ENCODE measurements around the gene FTO.

FTO gene

DNA sequence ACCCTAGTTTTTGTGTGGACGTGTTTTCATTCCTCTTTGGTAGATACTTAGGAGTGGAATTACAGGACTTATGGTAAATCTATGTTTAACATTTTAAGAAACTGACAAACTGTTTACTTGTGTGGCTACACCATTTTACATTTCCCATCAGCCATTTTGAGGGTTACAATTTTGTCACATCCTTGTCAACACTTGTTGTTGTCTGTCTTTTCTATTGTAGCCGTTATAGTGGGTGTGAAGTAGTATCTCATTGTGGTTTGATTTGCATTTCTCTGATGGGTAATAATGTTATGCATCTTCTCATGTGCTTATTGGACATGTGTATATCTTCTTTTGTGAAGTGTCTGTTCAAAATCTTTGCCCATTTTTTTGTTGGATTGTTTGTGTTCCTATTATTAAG, 4.5 kb downstream of the FTO start:
- no peak for DNase-seq (ENCODE audit: low read depth, low spot score)

DNA sequence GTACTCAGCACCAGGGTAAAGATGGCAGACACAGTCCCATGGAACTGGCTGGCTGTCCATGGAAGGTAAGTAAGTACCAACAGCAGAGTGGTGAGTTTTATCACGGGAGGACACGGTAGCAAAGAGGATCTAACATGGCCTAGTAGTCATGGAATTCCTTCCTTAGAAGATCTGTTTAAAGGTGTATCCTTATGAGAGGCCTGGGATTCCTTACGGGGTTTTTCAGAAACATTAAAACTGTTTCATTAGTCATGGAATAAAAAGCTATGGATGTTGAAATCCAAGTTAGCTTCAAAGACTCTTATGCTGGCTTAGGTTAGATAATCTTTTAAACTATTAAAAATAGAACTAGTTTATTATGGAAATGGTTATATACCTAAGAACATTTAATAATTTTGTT, 7.4 kb downstream of the FTO start:
- DNase-seq (ENCODE audit: low read depth, low spot score): no peak

DNA sequence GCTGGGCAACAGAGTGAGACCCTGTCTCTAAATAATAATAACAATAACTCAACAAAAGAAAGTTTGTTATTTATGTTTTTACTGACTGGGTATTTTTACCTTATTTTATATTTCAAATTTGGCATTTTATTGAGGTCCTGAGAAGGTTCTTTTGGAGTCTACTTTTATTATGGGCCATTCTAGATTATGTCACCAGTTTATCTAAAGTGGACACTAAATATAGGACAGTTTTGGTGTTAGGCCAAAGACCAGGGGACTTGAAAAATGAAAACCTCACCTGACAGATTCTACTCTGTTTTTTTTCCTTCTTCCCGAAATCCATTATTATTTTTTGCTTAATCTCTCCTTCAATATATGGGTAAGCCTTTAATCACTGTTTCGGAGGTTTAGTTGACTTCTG, 8.1 kb downstream of the FTO start:
- no peak for DNase-seq (ENCODE audit: low read depth, low spot score)

DNA sequence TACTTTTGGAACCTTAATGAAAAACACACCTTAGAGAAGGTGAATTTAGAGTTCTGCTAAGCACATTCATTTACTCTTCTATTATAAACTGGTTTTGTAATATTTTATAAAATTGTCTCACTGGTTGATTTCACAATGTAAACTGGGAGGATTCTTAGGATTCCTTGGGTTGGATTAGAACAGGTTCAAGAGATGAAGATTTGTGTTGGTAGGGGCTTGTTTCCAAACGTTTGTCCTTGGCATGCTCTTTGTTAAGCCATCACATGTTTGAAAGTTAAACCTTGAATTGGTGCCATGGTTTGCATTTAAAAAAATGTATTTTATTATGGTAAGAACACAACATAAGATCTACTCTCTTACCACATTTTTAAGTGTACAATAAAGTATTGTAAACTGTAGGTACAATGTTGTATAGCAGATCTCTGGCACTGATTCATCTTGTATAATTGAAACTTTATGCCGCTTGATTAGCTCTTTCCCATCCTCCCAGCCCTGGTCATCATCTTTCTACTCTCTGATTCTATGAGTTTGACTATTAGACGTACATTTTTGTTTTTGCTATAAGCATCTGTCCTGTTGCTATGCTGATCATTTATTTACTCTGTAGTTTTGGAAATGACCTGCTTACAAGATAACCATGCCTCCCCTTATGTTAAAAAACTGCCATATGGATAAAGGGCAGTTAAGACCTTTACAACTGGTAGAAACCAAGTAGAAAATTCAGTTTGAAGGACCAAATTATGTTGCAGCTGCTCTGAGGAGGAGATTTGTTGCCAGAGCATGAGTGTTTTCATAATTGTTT, 9.6 kb downstream of the FTO start:
- DNase-seq (ENCODE audit: low read depth, low spot score): no peak

DNA sequence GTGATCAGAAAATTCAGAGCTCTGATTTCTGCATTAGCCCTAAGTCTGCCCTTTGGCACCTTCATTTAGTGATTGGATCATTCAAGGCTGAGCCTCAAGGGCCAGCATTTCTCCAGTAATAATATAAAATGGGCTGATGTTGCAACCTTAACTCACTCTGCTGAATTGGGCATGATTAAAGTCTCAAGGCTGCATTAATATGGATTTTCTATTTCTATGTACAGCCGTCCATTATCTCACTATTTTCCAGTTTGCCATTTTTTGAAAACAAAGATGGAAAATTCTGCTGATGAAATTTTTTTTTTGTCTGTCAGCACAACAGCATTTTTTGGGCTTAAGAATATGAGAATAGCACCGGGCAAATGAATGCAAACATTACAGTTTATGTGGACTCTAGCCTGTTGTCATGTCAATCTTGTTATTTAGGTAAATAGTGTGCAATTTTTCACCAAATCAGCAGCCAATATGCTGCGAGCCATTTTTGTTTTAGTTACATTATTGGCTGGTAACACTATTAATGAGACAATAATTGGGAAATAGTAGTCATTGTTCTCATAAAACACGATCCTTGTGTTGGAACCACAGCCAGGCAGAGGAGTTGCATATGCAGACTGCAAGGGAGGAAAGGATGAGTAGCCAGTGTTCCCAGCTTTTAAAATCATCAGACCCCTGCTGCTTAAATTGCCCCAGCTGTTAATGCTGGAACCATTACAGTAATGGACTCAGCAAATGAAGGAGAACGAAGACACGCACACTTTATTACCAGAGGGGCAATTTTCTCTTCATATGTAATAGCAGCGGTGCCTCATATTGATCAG, 10.5 kb downstream of the FTO start:
- DNase-seq (ENCODE audit: low read depth, low spot score): no peak

DNA sequence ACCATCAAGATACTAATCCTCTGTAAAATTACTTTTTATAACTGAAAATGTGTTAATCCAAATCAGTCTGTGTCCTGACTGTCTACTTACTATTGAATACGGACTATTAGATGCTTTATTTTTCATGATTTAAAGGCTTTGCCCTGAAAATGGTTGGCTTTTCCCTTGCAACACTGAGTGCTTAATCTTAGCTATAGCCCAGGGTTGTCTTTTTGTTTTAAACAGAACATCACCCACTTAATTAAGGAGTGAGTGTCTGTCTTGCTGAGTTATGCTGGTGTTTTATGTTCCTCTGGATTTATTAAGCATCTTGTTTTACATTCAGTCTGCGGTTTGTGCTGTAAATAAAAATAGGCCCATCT, 11.0 kb downstream of the FTO start:
- no peak for DNase-seq (ENCODE audit: low read depth, low spot score)

DNA sequence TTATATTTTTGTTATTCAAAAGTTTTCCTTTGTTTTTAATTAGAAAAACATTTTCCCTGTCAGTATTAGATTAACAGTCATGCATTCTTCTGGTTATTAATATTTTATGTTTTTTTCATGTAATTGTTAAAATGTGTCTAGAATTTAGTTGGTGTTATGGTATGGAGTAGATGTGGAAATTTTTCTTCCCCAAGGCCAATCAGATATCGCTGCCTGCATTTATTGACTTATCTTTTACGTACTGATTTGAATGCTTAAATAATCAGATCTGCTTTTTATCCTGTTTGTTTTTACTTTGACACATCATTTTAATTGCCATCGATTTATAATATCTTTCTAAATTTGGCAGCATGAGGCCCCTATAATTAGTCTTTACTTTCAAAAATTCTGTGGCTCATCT, 13.6 kb downstream of the FTO start:
- no peak for DNase-seq (ENCODE audit: low read depth, low spot score)

DNA sequence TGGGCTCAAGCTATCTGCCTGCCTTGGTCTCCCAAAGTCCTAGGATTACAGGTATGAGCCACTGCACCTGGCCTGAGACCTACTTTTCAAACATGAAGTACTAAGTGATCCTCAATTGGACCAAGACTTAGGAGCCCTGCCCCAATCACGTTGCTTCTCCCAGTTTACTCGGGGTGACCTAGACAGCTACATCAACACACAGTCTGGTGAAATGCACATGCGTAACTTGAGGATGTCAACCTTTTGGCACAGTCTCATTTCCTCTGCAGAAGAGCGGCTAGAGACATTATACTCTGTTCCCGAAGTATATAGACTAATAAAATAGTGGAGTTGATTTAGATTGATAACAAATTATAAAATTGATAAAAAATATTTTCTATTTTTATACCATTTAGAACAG, 17.1 kb downstream of the FTO start:
- DNase-seq (ENCODE audit: low read depth, low spot score): no peak

DNA sequence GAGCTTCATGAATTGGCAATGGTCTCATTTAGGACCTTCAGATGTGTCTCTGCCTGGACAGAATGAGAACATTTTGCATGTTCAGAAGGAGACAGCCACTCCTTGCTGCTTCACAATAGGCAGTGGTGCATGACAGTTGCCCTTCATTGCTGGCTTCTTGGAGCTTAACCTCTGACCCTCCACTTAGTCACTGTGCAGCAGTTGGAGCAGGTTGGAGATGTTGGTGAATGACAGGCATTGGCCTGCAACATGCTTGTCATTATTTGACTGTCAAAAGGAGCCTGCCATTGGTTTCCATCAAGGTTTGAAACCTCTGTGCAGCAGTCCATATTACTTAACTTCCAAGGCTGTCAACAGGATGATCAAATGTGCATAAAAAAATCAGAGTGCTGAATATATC, 22.7 kb downstream of the FTO start:
- no peak for DNase-seq (ENCODE audit: low read depth, low spot score)

DNA sequence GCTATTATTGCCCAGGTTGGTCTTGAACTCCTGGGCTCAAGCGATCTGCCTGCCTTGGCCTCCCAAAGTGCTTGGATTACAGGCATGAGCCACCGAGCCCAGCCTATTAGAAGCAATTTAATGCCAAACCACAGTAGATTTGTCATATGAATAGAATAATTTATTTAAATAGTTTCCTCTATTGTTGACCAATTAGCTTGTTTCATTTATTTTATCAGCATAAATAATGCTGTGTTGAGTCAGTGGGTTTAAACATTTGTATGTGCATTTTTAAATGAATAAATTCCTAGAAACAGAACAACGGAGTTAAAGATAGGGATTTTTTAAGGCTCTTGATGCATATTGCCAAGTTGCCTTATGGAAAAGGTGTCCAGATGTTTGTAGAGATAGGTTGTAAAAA, 26.7 kb downstream of the FTO start:
- no peak for DNase-seq (ENCODE audit: low read depth, low spot score)

DNA sequence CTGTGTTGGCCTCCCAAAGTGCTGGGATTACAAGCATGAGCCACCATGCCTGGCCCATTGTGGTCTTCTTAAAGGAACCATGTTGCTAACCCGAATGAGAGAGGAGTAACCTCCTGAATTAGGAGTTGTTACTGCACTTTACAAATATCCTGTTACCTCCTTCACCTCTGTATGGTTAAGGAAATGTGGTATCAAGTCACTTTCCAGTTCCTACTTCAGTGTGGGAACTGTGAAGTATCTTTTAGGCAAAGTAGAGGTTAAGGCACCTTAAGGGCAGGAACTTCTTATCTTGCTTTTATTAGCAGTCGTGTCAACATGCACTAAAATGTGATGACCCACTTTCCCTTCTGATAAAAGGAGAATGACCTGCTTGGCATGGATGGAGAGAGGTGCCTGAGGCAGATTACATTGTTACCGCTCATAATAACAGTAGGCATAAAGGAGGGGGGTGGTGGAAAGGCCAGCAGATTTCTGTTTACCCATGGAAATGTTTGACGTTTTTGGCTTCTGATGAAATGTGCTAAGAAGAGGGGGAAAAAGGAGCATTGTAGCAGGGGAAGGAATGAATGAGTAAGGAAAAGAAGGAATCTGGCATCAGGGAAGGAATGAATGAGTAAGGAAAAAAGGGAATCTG, 28.5 kb downstream of the FTO start:
- DNase-seq (ENCODE audit: low read depth, low spot score): no peak

DNA sequence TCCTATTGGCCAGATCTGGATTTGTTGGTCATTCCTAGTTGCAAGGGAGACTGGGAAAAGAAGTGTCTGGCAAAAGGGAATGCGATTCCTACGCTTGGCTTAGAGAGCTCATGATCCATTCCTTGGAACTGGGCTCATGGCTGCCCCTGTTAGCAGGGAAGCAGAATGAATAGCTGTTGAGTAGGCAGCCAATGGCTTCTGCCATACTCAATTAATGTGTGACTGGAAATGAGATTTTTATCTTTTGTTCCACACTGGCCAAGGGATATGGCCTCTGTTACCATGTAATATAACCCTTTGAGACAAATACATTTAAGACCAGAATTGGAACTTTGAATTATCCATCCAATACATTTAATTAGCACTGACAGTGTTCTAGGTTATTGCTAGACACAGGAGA, 31.0 kb downstream of the FTO start:
- DNase-seq (ENCODE audit: low read depth, low spot score): no peak

DNA sequence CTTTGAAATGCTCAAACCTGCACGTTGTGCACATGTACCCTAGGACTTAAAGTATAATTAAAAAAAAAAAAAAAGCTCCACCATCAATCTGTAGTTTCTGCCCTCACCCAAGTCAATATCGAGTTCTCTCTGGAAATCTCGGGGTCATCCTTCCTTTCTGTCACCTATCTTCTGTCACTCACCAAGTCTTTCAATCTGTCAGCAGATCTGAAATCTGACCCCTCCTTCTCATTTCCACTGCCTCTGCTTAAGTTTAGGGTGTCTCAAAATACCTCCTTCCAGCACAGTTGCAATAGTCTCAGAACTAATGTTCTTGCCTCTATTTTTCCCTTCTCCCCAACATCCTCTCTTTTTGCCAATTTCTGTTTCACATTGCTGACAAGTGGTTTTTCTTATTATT, 32.3 kb downstream of the FTO start:
- no peak for DNase-seq (ENCODE audit: low read depth, low spot score)

DNA sequence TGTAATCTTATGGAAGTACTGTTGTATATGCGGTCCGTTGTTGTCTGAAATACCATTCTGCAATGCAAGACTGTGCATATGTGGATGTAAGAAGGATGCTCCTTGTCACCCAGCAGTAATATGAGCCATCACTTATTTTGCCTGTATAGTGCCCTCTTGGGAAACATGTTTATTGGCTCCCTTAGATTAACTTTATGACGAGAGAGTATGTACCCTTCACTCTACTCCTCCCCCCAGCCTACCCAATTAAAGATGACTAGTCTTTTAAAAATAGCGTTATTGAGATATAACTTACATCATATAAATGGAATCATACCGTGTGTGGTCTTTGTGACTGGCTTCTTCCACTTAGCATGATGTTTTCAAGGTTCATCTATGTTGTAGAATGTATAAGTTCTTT, 33.6 kb downstream of the FTO start:
- DNase-seq (ENCODE audit: low read depth, low spot score): no peak

DNA sequence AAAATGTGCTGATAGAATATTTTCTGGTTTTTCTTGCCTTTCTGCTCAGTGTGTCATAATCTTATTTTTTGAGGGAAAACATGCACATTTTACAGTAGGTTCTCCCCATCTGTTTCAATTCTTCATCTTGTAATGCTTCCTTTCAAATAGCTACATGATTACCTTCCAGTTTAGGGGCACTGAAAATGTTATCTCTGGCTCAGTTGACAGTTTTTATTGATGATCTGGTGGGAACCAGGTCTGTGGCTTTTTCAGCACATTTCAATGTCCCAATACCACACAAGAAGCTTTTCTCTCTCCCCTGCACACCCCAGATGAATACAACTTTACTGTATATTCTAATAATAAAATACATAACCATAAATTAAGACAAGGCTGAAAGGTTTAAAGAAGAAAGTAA, 36.5 kb downstream of the FTO start:
- no peak for DNase-seq (ENCODE audit: low read depth, low spot score)

DNA sequence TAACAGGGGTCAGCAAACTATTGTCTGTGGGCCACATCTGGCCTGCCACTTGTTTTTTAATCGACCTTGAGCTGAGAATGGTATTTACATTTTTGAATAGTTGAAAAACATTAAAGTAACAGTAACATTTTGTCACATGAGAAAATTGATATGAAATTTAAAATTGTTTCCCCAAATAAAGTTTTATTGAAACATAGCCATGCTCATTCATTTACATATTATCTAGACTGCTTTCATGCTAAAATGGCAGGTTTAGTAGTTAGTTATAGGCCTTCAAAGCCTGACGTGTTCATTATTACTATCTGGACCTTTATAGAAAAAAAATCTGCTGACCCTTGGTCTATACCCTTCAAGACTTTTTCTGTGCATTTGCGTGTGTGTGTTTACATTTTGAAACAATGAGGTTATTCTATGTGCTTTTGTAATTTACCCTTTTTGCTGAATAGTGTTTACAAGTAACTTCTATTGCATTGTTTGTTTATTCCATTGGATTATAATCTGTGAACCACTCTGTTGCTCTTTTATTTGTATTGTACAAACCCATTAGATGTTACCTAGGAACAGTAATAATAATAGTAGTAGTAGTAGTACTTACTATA, 37.1 kb downstream of the FTO start:
- DNase-seq (ENCODE audit: low read depth, low spot score): no peak

DNA sequence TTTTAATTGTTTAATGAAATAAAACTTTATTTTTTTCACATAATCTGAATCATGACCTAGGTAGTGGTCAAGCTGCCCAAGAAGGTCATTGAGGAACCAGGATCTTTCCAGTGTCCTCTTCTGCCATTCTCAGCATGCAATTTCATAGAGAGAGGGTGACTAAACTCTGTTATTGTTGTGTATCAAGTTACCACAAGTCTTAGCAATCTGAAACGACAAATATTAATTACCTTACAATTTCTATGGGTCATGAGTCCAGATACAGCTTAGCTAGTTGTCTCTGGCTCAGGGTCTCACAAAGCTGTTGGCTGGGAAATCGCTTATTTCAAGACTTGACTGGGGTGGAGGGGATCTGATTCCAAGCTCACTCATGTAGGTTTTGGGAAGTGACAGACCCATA, 37.6 kb downstream of the FTO start:
- DNase-seq (ENCODE audit: low read depth, low spot score): no peak

DNA sequence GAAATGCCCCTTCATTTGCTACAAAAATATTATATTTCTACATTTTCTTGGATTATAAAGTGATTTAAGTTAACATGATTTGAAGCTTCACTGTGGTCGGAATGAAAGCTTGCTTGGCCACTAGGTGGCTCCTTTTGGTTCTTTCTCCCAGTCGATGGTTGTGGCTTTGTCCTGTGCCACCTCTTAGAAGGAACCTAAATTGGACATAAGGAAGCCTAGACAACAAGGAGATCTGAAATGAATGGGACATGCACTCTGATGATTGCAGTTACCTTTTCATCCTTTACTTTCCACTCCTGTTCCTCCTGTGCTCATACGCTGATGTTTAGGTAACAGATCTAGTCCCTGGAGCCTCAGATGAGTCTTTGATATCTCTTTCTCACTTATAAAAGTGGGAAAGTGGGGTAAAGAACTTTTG, 39.2 kb downstream of the FTO start:
- no peak for DNase-seq (ENCODE audit: low read depth, low spot score)

DNA sequence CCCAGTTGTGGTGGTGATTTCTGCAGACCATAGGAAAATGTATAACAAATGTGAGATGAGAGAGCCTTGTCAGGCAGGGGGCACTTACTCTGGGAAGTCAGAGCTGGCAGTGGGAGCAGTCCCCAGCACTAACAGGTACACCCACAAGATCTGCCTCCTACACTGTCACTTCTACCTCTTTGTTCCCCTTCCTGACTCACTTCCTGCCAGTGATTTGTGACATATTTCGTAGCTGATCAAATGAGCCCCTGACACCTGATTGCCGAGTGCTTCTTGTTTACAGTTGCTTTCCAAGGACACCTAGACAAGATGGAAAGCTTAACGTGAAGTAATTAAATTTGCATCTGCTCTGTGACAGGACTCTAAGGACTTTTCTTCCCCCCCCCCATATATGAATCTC, 40.5 kb downstream of the FTO start:
- no peak for DNase-seq (ENCODE audit: low read depth, low spot score)

DNA sequence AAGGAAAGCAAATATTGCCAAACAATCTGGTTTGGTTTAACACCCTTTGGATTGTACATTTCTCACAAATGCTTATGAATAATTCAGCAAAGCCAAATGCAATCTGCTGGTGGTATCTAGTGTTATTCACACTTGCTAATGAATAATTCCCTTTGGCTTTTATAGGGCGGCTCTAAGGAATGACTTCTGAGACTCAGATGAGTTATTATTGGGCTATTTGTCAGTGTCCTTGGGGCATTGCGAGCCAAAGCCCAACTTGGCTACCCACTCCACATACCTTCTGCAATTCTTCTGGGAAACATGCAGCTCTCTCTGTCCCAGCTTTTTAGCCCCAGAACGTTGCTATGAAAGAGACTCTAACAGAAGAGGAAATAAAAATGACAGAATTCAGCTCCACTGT, 41.1 kb downstream of the FTO start:
- no peak for DNase-seq (ENCODE audit: low read depth, low spot score)

DNA sequence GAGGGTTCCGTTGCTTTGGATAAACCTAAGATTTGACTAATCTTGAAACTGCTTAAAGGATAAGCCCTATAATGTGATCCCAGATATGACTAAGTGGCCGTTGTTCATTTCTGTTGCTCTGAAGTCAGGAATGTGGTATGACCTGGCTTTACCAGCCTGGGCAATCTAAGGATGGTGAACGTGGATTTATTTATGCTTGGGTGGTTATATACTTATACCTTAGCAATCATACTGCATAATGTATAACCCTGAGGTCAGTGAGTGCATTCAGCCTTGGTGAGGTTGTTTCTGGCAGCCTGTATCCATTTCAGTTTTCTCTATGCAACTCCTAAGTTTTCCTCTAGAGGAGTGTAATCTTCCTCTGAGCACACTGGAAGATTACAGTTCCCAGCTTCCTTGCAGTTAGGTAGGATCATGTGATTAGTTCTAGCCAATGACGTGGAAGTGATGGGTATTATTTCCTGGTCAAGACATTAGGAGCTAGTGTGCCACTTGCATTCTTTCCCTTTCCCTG, 41.9 kb downstream of the FTO start:
- DNase-seq (ENCODE audit: low read depth, low spot score): no peak

DNA sequence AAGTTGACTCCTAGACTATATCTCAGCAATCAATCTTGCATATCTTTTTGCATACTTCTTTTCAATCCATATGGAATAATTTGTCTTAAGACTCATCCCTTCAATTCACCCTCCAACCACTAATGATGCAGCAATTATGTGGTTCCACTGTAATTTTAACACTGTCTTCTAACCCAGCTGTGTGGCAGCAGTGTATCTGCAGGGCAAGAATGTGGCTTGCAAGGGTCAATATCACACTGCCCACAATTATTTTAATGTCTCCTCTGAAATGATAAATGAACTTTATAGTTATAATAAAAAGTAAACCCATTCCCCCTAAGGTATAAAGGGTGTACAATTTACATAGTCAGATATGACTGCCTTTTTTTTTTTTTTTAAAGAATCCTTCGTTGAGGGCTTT, 48.6 kb downstream of the FTO start:
- DNase-seq (ENCODE audit: low read depth, low spot score): no peak

All from smooth muscle cell of the brain vasculature (primary cell).